ENCODE measurements around the gene NUDT14. TPM values are rescaled to one million over a fixed set of nuclear protein-coding genes. Genes with fewer than 3 reads are reported as not detected.

NUDT14 gene
- total and polyA plus RNA-seq, 2 experiments from 2014 or later = 14.8 to 38.4 TPM

- Mint-ChIP-seq H3K27me3 (ENCODE audit: insufficient read depth, low read depth, poor library complexity) (peaks cover 16% of the 10 kb centered on the region), H3K27ac (no peak overlapping the region), H3K4me1 (0 out of 3 replicates have a peak, but pooled peaks cover 2% of the 10 kb centered on the region), H3K36me3 (ENCODE audit: low read depth) (no peaks in the 10 kb centered on the region), H3K4me3 (no peak overlapping the region), H3K9me3 (no peaks in the 10 kb centered on the region)
- Histone ChIP-seq H4K20me1 (replicated peaks; ENCODE audit: insufficient read depth) (no peaks in the 10 kb centered on the region), H3K9me2 (ENCODE audit: insufficient read depth) (no peaks in the 10 kb centered on the region), H2AFZ (no peak overlapping the region), H3K36me3 (ENCODE audit: insufficient read depth) (no peaks in the 10 kb centered on the region), H3F3A (replicated peaks; ENCODE audit: low read depth) (no peaks in the 10 kb centered on the region), H3K4me2 (no peak overlapping the region), H3K4me1 (ENCODE audit: insufficient read depth) (no peaks in the 10 kb centered on the region), H3K4me3 (no peak overlapping the region), H3K79me2 (replicated peaks; ENCODE audit: insufficient read depth) (no peaks in the 10 kb centered on the region), H3K27me3 (ENCODE audit: insufficient read depth) (no peaks in the 10 kb centered on the region), H3K27ac (ENCODE audit: low read depth) (no peak overlapping the region)
- no peak for ATAC-seq
- no peak for TF ChIP-seq ZNF462 (CRISPR knock-in tag; IDR thresholded peaks at IDR 0.05)
- no peak for TF ChIP-seq ZNF331 (CRISPR knock-in tag; IDR thresholded peaks at IDR 0.05; ENCODE audit: low read depth)
- no peak for TF ChIP-seq EZH2phosphoT487 (IDR thresholded peaks at IDR 0.05; ENCODE audit: unreplicated experiment)
- TF ChIP-seq, protein P1, sequence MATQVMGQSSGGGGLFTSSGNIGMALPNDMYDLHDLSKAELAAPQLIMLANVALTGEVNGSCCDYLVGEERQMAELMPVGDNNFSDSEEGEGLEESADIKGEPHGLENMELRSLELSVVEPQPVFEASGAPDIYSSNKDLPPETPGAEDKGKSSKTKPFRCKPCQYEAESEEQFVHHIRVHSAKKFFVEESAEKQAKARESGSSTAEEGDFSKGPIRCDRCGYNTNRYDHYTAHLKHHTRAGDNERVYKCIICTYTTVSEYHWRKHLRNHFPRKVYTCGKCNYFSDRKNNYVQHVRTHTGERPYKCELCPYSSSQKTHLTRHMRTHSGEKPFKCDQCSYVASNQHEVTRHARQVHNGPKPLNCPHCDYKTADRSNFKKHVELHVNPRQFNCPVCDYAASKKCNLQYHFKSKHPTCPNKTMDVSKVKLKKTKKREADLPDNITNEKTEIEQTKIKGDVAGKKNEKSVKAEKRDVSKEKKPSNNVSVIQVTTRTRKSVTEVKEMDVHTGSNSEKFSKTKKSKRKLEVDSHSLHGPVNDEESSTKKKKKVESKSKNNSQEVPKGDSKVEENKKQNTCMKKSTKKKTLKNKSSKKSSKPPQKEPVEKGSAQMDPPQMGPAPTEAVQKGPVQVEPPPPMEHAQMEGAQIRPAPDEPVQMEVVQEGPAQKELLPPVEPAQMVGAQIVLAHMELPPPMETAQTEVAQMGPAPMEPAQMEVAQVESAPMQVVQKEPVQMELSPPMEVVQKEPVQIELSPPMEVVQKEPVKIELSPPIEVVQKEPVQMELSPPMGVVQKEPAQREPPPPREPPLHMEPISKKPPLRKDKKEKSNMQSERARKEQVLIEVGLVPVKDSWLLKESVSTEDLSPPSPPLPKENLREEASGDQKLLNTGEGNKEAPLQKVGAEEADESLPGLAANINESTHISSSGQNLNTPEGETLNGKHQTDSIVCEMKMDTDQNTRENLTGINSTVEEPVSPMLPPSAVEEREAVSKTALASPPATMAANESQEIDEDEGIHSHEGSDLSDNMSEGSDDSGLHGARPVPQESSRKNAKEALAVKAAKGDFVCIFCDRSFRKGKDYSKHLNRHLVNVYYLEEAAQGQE (IDR thresholded peaks at IDR 0.05; ENCODE audit: unreplicated experiment) = no peak
- TF ChIP-seq STAT1 (IDR thresholded peaks at IDR 0.05; ENCODE audit: unreplicated experiment) = no peak
- TF ChIP-seq NANOG (IDR thresholded peaks at IDR 0.05; ENCODE audit: borderline replicate concordance) = no peak
- TF ChIP-seq ZNF114 (CRISPR knock-in tag; IDR thresholded peaks at IDR 0.05) = no peak
- TF ChIP-seq ETS1 (IDR thresholded peaks at IDR 0.05) = no peak
- no peak for TF ChIP-seq JUNB (IDR thresholded peaks at IDR 0.05; ENCODE audit: unreplicated experiment)
- TF ChIP-seq POLR2AphosphoS5 (IDR thresholded peaks at IDR 0.05; ENCODE audit: low read depth) = no peak
- DNase-seq (ENCODE audit: low spot score) = no peak
These were observed 22.3 kb downstream of the NUDT14 start for GRCh38 chr14:105158794-105159193.
